Neural cell (in vitro differentiated cells): ENCODE measurements around the gene ANKRD40CL.

ENCODE experiments used
- POLR2AphosphoS5 ChIP-seq: IDR thresholded peaks from 2 replicates; pipeline ENCODE4 v1.6.1; 2012
- SMC3 ChIP-seq: fragments of 450-650 bp; conservative IDR thresholded peaks from 2 replicates; pipeline ENCODE4 v1.6.1; 2014; ENCODE audit warnings: antibody characterized with exemption, mild to moderate bottlenecking, moderate library complexity; ENCODE audit not compliant: poor library complexity
- TAF1 ChIP-seq: IDR thresholded peaks from 2 replicates; pipeline ENCODE4 v1.6.1; 2012; ENCODE audit warnings: low read depth
- TF ChIP-seq, protein P1 (sequence below): fragments of 450-650 bp; IDR thresholded peaks from 2 replicates; pipeline ENCODE4 v1.5.1; 2014; ENCODE audit warnings: antibody characterized with exemption, mild to moderate bottlenecking, moderate library complexity; ENCODE audit not compliant: poor library complexity, severe bottlenecking

DNA sequence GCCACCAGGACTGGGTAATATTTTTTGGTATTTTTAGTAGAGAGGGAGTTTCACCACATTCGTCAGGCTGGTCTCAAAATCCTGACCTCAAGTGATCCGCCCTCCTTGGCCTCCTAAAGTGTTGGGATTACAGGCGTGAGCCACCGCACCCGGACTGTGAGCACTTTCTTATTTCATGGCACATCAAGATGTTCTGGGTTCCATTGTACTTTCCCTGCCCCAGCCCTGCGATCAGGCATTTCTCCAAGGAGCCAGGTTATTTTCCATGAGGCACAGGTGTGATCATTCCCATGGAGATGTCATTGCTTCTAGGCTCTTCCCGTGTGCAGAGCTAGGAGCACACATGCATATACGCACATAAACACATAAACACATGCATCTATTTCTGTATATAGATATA, 2.6 kb upstream of the ANKRD40CL start:
- TF ChIP-seq, protein P1, sequence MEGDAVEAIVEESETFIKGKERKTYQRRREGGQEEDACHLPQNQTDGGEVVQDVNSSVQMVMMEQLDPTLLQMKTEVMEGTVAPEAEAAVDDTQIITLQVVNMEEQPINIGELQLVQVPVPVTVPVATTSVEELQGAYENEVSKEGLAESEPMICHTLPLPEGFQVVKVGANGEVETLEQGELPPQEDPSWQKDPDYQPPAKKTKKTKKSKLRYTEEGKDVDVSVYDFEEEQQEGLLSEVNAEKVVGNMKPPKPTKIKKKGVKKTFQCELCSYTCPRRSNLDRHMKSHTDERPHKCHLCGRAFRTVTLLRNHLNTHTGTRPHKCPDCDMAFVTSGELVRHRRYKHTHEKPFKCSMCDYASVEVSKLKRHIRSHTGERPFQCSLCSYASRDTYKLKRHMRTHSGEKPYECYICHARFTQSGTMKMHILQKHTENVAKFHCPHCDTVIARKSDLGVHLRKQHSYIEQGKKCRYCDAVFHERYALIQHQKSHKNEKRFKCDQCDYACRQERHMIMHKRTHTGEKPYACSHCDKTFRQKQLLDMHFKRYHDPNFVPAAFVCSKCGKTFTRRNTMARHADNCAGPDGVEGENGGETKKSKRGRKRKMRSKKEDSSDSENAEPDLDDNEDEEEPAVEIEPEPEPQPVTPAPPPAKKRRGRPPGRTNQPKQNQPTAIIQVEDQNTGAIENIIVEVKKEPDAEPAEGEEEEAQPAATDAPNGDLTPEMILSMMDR: no peak
- TF ChIP-seq SMC3: no peak
- TF ChIP-seq TAF1: no peak
- no peak for TF ChIP-seq POLR2AphosphoS5
